HG02981 (cell line): Measurements from ENCODE around the gene RRBP1.

Experiments
- ATAC-seq: cut with Tn5 transposase; IDR thresholded peaks from one replicate; pipeline ENCODE4 v1.9.1; 2021; ENCODE audit warnings: mild to moderate bottlenecking, moderate library complexity; ENCODE audit not compliant: unreplicated experiment

Gene RRBP1

GRCh38 chr20:17624070-17624469 lies 58.0 kb downstream of the RRBP1 start:
- ATAC-seq = no peak

DNA sequence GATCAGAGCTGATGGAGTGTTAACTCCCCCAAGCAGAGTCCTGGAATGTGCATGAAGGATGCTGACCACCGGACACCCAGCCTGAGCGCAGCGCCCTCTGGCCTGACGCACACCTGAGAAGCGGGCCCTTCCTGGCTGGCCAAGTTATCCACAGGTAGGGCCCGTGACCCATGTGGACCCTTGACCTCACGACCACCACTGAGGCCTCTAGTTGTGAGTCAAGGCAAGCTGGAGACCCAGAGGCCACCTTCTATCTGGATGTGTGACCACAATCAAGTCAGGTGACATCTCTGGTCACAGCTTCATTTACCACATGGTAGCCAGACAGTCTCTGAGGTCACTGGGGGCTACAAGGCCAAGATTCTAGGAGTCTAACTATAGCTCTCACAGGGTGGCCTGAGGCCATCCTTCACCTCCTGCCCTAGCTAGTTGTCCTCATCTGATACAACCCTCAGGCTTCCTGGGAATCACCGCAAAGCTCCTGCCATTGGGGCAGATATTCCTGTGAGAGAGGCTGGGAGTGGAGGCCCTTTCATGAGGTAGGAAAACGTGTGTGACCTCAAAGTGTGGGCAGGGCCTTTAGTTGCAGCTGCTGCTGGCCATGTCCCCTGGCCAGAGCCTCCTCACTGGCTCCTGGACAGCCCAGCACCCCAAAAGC lies 59.1 kb downstream of the RRBP1 start:
- no peak for ATAC-seq

- ATAC-seq = no peak
These were observed 59.8 kb downstream of the RRBP1 start for GRCh38 chr20:17622086-17622850.

GRCh38 chr20:17621229-17621968 lies 60.6 kb downstream of the RRBP1 start:
- ATAC-seq = no peak

- no peak for ATAC-seq
These were observed 61.4 kb downstream of the RRBP1 start for GRCh38 chr20:17620371-17621228.

- ATAC-seq = no peak
These were observed 62.5 kb downstream of the RRBP1 start for GRCh38 chr20:17619351-17620093.

DNA sequence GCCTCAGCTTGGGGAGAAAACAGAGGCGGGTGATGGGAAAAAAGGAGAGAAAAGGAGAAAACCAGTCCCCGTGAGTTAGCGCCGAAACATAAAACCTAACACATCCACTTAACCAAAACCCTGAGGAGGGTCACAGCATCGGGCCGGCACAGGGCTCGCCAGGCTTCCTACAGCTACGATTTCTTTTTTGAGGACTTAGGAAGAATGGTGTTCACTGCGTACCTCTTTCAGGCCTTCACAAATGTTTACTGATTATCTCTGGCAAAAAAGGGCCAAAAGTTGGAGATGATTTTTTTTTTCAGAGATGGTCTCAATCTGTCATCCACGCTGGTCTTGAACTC lies 63.4 kb downstream of the RRBP1 start:
- no peak for ATAC-seq

DNA sequence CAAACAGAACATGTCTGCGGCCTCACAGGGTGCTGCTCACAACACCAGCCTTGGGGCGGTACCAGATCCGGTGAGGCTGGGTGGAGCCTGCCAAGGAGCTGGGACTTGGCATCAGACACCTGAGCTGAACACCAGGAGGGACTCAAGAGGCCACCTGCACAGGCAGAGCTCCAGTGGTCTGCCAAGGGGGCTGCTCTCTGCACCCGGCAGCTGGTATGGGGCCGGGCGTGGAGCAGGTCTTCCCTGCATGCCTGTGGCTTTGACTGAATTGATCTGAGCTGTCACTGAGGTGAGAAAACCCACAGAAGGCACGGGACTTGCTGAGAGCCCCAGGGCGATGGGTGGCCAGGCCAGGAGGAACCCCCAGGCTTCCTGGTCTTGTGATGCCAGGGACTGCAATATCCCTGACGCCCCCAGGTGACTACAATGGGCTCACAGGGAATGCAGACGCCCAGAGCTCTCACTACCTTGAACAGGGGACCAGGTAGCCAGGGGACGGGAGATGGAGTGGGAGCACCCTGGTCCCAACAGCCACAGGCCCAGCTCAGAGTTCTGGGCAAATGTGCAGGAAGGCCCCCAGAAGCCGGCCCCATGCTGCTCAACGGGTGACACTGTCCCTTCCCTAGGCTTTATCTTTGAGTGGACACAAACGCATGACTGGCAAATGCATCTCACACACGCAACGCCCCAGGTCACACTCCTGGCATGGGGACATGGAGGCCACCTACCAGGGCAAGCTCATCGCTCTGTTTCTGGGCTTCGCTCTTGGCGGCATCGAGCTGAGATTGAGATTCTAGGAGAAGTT lies 64.0 kb downstream of the RRBP1 start:
- ATAC-seq = no peak

DNA sequence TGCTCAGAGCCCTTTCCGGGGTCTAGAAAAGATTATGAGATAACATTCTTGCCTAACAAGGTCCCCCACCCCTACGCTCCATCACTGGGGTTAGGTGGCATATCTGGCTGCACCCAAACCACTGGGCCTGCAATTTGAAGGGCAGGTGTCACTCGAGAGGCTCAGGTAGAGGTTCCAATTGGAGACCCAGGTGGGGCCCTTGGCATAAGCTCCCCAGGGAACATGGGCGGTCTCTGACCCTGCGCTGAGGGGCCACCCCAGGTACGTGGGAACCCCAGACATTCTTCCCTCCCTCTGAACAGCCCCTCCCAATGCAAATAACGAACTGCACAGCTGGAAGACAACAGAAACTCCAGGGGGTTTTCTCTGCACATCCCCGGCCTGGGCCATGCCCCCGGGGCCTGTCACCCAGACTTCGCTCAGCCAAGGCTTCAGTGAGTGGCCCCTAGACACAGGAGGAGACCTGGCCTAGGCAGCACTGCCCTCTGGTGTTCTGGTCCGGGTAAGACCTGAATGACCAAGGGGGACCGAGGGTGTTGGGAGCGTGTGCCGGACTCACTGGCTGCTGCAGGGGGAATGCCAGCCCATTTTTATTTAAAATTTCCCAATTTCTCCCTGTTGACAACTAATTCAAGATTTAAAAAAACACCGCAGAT lies 64.7 kb downstream of the RRBP1 start:
- ATAC-seq = no peak

DNA sequence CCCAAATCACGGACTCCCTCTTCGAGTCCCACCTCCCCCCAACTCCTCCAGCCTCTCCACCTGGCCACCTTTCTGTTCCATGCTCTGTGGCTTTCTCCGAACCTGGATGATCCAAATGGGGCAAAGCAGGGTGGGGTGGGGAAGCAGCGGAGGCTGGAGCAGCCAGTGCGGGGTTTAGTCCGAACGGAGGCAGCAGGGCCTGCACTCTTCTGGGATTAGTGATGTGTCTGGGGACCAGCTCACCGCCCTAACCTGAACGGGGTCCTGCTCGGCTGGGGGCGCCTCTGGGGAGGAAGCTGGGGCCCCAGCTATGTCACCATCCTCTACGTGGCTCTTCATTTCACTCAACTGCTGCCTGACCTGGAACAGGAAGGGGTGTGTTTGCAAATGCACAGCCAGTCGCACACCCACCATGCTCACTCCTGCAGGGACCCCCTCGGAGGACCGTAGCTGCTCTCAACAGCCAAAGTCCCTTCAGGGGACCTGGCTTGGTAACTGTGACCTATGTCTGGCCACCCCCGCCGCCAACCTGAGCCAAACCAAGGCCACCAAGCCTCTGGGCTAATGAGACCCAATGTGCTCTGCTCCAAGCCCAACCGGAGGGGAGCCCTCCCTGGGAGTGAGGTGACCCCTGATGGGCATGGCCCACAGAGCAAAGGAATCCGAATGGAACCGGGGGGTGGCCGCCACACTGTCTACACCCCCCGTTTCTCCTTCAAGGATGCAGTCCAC lies 65.4 kb downstream of the RRBP1 start:
- ATAC-seq = no peak

DNA sequence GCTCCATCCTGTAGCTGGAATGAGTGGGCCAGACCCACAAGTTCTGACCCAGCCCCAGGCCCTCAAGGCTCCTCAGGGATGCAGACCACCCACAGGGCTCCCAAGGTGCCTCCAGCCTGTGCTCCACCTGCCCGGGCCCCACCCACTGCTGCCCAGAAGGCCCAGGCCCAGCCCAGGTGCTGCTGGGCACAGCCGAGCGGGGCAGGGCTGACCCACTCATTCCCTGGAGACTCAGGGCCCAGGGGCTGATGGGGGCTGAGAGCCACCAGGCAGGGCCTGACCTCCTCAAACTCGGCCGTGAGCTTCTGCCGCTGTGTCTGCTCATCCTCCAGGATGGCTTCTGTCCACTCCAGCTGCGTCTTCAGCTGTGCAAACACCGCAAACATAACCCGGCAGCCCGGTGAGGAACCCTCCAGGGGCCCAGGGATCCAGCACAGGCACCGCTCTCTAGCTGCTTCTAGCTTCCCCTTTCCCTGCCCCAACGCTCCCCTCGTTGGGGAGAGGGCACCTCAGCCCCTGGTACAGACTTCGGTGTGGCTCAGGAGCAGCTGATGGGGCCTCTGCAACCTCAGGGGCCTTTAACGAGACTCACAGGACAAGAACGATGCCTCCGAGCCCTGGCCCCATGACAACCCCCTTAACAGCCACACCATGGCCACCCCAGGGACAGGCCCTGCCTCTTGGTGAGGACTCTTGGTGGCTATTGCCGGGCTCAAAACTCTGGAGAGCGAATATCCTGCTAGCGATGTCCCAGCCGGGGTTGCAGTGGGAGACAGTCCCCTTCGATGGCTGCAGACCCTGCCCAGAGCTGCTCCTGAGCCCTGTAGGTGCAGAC lies 66.2 kb downstream of the RRBP1 start:
- no peak for ATAC-seq

DNA sequence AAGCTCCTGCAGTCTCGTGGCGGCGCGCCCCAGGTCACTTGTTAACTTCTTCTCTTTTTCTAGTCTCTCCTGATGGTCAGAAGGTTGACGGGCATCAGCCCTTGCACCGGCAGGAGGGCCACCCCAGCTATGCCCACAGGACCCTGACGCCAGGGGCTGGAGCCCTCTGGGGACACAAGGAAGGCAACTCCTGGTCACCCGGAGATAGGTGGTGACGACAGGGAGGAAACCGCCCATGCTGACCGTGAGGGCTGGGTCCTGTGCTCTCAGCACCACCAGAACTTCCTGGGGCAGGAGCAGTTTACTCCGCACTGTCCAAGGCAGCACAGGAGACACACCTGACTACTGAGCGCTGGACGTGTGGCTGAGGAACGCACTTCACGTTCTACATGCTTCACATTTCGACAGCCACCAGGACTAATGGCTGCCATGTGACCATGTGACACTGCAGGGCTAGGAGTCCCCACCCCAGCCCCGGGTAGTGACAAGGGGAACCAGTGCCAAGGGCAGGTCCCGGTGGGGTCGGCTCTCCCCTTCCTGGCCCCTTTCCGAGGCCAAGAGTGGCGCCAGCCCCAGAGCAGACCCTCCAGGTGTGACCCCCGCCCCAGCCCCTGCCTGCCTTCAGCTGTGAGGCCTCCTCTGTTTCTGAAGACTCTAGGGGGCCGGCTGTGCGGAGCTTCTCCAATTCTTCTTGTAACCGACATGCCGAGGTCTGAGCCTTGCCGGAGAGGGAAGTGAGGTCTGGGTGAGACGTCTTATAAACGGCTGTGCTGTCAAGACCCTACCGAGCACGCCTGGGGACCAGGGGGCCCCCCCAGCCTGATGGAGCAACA lies 67.0 kb downstream of the RRBP1 start:
- no peak for ATAC-seq

GRCh38 chr20:17614176-17614811 lies 67.7 kb downstream of the RRBP1 start:
- no peak for ATAC-seq

- ATAC-seq = no peak
These were observed 68.5 kb downstream of the RRBP1 start for GRCh38 chr20:17613328-17614175.

DNA sequence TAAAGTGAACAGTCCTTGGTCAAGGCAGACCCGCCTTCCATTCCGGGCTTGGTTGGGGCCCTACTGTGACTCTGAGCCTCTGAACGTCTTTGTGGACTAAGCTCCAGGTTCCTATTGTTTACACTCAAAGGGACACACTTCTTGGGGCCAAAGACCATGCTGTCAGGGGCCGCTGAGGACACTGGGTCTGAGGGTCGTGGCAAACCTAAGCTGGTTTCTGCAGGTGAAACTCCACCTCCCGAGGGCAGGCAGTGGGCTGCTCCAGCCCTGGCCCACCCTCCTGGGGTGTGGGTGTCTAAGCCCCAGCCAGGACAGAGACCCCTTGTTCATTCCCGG lies 69.1 kb downstream of the RRBP1 start:
- no peak for ATAC-seq
